GM18907 (cell line): ENCODE data around the gene ESPN.
"Not testable (repeated sequence)": the region's sequence is repeated elsewhere in the genome, so short reads cannot be mapped to it uniquely, and the experiment has no call there.

Experiments
- ATAC-seq: cut with Tn5 transposase; IDR thresholded peaks from one replicate; pipeline ENCODE4 v1.9.1; 2021; ENCODE audit warnings: mild to moderate bottlenecking, moderate library complexity; ENCODE audit not compliant: unreplicated experiment

ESPN gene

GRCh38 chr1:6427441-6428390 is 3.1 kb downstream of the ESPN start:
- no peak for ATAC-seq

DNA sequence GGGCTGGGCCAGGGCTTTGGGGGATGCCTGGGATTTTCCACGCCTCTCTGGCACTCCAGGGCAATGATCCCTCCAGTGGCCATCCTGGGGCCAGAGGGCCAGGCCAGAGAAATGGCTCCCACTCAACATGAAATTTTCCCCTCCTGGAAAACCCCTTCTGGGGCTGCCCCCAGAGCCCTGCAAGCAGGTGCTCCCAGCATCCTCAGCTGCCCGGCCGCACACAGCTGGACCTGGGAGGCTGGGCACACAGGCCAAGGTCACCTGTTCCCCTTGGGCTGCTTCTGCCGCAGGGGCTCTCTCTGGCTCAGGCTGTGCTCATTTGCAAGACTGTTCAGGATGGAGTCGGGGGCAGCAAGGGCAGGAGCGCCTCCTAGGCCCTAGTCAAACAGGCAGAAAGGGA is 3.9 kb downstream of the ESPN start:
- ATAC-seq: not testable (repeated sequence)

GRCh38 chr1:6429660-6430411 is 5.3 kb downstream of the ESPN start:
- not testable (repeated sequence) for ATAC-seq

- not testable (repeated sequence) for ATAC-seq
Measured at GRCh38 chr1:6431645-6432579, 7.3 kb downstream of the ESPN start.

GRCh38 chr1:6434186-6434585 is 9.6 kb downstream of the ESPN start:
- ATAC-seq: no peak

DNA sequence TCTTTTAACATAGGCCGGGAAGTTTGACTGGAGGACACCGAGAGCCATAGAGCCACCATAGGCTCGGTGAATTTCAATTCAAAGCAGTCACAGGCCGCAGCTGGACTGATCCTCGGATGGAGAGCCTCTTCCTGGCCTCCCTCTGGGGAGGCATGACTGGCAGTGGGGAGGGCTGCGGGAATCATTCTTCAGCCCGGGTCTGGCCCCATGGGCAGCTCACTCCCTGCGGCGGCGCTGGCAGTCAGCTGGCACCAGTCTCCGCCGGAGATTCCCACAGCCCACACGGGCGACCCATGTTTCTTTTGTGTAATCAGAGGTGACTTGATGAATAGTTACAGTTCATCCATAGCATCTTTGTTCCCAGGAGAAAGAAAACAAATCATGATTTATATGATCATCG is 10.6 kb downstream of the ESPN start:
- ATAC-seq: no peak

DNA sequence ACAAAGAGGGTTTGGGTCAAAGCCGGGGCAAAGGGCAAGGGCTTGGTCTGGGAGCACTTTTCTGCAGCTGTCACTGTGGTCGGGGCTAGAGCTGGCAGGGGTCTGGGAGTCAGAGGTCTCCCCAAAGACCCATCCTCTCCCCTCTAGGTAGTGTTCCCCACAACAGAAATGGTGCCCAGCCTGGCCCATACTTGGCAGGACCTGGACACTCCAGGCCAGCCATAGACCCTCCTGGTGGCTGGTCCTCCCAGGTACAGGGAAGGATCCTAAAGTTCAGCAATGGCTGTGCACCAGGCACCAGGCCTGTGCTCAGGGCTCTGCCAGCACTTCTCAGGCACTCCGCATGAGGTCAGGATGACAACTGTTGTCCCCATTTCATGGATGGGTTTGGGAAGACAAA is 11.0 kb downstream of the ESPN start:
- ATAC-seq: no peak

GRCh38 chr1:6436277-6436676 is 11.7 kb downstream of the ESPN start:
- ATAC-seq: not testable (repeated sequence)

DNA sequence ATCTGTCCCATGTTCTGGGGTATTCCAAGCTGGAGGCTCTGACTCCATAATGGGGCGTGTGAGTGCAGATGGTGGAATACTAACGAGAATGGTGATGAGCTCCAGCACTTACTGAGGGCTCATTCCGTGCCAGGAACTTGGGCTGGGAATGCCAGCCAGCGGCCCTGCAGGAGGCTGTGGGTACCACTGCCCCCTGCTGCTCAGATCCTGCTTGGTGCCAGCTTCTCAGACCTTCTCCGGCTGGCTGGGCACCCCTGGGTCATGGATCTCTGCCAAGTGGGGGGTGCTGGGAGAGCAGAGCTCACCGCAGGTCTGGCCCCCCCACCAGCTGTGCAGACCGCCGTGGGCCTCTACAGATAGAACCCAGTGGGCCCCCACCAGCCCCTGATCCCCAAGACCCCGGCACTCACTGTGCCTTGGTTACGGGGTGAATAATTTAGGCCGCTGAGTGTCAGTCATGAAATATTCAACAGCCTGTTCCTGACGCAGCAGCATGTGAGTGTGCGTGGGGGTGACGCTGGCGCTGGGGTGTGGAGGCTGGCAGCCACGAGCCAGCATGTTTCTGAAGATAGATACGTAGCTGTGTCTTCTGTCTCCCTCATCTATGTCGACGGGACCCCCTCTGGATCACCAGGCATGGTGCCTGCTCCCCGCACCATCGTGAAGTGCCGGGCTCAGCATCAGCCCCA is 12.6 kb downstream of the ESPN start:
- not testable (repeated sequence) for ATAC-seq

- ATAC-seq: no peak
Measured at GRCh38 chr1:6438047-6438525, 13.5 kb downstream of the ESPN start.

GRCh38 chr1:6440198-6441126 is 15.9 kb downstream of the ESPN start:
- ATAC-seq: no peak

DNA sequence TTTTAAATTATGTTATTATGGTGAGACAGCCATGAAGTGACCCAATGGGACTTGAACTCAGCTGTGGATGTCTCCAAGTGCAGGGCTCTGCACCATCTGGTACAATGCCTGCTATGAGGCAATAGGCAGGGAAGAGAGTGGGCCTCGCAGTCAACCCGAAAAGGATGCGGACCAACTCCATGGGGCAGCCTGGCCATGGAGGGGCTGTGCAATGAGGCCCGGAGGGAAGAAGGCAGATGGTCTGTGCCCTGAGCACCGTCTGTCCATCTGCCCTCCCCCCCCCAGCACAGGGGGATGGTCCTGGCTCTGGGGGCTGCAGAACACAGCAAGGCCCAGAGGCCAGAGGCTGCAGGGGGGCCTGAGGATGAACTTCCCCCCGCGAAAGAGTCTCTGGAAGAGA is 17.0 kb downstream of the ESPN start:
- ATAC-seq: no peak

DNA sequence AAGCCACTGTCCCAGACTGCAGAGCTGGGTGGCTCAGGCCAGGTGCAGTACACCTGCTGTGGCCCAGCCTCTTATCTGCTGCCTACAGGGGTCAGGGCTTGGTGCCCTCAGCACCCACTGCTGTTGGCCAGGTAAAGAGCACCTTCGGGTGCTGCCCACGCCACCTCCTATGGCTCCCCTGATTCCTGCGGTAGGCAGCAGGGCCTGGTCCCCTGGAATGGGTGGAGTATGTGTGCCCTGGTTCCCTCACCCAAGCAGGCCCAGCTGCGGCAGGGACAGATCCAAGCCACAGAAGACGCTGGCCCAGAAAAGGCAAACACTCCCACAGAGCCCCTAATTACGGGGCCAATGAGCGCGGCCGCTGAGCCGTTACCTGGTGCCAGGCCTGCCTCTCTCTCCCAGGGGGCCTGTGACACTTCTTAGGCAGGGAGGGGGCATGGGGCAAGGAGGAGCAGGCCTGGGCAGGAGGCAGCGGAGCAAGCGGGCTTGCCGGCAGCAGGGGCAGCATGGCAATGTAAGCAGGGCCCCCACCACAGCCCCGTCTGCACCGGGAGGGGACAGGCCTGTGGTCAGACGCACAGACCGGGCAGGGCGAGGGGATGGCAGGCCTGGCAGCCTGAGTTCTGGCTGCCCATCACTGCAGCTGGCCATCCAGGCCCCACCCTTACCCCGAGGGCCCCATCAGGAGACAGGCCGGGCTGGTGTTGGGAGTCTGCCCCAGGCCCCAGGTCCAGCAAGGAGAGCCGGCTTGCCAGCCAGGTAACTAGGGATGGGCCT is 19.0 kb downstream of the ESPN start:
- ATAC-seq: no peak

GRCh38 chr1:6444377-6444776 is 19.8 kb downstream of the ESPN start:
- no peak for ATAC-seq

DNA sequence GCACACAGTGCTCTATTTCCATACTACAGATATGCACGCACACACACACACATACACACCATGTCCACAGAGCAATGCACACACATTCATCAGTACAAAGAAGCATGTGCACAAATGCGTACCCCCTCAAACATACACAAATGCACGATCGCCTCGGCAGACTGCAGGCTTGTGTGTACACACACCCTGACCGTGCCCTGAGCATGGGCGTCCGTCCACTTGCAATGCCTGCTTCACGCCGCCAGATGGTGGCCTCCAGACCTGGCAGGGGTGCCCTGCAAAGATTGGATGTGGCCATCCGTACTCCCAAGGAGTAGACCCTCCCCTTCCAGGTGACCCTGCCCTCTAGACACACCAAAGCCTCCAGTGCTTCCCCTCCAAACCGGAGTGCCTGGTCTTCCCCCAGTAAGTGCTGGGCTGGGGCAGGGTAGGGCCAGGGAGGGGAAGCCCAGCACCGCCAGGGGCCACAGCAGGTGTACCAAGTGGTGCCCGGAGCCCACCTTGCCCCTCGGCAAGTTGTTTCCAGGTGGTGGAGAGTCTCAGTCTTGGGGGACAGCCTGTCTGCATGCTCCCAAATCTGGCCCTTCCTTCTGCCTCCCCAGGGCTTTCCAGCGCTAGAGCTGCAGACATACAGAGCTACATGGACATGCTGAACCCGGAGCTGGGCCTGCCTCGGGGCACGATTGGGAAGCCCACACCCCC is 20.6 kb downstream of the ESPN start:
- ATAC-seq: no peak

- ATAC-seq: not testable (repeated sequence)
Measured at GRCh38 chr1:6445929-6446328, 21.4 kb downstream of the ESPN start.

- ATAC-seq: no peak
Measured at GRCh38 chr1:6446665-6447015, 22.1 kb downstream of the ESPN start.
